Measurements from ENCODE around the gene EIF3A. TPM values are rescaled to one million over a fixed set of nuclear protein-coding genes. Genes with fewer than 3 reads are reported as not detected.
"Not testable (repeated sequence)": the region's sequence is repeated elsewhere in the genome, so short reads cannot be mapped to it uniquely, and the experiment has no call there.

EIF3A gene
- polyA plus RNA-seq, 12 donors = 130 to 173 (median 140) TPM; not detected in 1

DNA sequence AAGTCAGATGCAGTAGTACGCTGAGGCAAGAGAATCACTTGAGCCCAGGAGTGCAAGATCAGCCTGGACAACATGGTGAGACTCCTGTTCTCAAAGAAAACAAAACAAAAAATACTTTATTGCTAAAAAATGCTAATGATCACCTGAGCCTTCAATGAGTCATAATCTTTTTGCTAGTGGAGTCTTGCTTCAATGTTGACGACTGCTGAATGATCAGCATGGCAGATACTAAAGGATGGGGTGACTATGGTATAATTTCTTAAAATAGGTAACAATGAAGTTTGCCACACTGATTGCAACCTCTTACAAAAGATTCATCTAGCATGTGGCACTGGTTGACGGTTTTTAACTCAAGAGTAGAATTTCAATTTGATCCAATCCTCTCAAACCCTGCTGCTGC is 28.8 kb downstream of the EIF3A start:
- DNase-seq = no peak

GRCh38 chr10:119049777-119050176 is 30.8 kb downstream of the EIF3A start:
- DNase-seq = no peak

DNA sequence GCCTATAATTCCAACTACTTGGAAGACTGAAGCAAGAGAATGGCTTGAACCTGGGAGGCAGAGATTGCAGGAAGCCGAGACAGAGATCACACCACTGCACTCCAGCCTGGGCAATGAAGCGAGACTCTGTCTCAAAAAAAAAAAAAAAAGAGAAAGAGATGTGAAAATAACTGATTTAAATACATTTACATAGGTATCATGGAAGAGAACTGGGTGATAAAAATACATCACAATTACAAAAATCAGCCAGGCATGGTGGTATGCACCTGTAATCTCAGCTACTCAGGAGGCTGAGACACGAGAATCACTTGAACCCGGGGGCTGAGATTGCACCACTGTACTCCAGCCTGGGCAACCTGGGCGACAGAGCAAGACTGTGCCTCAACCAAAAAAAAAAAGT is 31.3 kb downstream of the EIF3A start:
- no peak for DNase-seq

DNA sequence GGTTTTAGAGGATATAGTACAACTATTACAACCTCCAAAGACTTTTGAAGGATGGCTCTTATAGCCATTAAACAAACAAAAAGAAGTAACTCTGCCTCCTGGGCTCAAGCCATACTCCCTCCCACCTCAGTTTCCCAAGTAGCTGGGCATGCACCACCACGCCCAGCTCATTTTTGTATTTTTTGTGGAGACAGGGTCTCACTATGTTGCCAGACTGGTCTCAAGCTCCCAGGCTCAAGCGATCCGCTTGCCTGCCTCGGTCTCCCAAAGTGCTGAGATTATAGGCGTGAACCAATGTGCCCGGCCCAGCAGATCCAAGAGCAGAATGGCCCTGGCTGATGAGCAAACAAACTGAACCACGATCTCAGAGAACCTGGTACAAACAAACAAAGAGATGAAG is 35.1 kb downstream of the EIF3A start:
- no peak for DNase-seq

DNA sequence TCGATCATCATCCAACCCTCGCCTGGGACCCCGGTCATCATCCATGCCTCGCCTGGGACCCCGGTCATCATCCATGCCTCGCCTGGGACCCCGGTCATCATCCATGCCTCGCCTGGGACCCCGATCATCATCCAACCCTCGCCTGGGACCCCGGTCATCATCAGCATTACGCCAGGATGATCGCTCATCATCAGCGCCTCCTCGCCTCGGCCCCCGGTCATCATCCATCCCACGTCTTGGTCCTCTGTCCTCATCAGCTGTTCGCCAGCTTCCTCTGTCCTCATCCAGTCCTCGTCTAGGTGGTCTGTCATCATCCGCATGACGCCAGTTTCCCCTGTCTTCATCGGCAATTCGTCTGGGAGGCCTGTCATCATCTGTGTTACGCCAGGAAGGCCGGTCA is 38.4 kb downstream of the EIF3A start:
- no peak for DNase-seq

GRCh38 chr10:119041326-119041725 is 39.3 kb downstream of the EIF3A start:
- no peak for DNase-seq

DNA sequence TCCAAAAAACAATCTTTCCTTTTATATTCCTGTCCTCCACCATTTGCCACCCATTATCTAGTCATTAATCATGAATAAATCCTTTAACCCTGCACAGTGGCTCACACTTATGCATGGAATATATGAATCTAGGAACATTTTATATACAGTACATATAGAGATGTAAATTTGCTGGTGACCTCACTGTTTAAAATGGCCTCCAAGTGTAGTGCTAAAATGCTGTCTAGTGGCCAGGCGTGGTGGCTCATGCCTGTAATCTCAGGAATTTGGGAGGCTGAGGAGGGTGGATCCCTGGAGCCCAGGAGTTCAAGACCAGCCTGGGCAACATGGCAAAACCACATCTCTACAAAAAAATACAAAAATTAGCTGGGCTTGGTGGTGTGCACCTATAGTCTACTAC is 41.5 kb downstream of the EIF3A start:
- DNase-seq = no peak

DNA sequence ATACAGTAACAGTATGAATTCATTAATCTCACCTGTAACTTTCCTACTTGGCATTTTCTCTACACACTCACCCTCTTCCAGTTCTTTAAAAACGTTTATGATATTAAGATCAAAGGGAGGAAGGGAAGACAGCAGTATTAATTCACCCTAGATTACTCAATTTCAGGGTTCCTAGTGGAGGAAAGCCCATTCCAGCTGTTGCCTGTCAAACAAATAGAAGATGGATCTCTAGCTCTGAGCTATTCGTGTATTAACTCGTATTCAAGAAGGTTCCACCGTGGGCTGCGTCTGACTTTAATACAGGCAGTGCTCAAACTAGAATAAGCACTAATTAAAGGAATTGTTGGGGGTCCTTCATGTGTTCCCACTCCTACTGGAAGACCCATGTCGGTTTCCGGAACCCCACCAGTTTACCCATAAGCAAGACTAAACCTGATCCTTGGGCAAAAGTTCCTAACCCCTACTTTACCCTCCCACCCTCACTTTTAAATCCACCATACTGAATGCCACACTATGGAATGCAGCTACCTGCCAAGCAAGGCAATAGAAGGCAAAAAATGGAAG is 49.0 kb downstream of the EIF3A start:
- DNase-seq = no peak

DNA sequence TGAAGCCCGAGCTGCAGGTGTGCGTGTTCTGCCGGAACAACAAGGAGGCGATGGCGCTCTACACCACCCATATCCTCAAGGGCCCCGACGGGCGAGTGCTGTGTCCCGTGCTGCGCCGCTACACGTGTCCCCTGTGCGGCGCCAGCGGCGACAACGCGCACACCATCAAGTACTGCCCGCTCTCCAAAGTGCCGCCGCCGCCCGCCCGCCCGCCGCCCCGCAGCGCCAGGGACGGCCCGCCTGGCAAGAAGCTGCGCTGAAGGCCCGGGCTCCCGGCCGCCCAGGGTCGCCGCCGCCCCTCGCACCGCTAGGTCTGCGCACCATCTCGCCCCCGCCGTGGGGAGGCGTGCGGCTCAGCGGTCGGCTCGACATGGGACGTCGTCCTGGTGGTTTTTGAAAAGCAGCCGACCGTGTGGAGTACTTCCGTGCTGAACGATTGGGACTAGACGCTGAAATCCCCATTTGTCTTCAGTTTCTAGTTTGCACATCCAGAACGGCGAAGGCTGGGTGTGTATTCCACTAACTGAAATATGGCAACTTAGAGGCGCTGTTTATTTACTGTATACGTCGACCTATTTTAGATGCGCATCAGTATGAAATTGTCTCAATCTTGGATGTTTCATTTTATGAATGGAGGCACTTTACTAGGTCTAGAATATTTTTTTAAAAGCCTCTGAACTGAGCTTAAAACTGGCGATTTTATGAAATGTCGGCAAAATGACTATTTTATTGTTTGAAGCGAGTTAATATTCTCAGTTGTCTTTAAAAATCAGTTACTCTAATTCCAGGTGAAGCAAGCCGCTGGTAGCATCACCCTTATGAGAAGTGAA is 50.0 kb downstream of the EIF3A start:
- DNase-seq = no peak

DNA sequence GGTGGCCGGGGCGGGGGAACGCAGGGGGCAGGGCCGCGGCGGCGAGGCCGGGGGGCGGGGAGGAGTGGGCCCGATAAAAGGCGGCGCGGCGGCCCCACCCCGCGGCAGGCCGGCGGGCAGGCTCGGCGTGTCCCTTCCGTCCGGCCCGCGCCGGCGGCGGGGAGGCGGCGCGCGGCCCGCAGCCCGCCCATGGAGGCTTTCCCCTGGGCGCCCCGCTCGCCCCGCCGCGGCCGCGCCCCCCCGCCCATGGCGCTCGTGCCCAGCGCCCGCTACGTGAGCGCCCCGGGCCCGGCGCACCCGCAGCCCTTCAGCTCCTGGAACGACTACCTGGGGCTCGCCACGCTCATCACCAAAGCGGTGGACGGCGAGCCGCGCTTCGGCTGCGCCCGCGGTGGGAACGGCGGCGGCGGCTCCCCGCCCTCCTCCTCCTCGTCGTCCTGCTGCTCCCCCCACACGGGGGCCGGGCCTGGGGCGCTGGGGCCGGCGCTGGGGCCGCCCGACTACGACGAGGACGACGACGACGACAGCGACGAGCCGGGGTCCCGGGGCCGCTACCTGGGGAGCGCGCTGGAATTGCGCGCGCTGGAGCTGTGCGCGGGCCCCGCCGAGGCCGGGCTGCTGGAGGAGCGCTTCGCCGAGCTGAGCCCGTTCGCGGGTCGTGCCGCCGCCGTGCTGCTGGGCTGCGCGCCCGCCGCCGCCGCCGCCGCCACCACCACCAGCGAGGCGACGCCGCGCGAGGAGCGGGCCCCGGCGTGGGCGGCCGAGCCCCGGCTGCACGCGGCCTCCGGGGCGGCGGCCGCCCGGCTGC is 50.8 kb downstream of the EIF3A start, which contains the start of gene NANOS1:
Gene NANOS1 (plus strand): TSS at position 102 of the 808 bp plus-strand sequence. CDS start 88 bp downstream, at position 190.
- DNase-seq = no peak

DNA sequence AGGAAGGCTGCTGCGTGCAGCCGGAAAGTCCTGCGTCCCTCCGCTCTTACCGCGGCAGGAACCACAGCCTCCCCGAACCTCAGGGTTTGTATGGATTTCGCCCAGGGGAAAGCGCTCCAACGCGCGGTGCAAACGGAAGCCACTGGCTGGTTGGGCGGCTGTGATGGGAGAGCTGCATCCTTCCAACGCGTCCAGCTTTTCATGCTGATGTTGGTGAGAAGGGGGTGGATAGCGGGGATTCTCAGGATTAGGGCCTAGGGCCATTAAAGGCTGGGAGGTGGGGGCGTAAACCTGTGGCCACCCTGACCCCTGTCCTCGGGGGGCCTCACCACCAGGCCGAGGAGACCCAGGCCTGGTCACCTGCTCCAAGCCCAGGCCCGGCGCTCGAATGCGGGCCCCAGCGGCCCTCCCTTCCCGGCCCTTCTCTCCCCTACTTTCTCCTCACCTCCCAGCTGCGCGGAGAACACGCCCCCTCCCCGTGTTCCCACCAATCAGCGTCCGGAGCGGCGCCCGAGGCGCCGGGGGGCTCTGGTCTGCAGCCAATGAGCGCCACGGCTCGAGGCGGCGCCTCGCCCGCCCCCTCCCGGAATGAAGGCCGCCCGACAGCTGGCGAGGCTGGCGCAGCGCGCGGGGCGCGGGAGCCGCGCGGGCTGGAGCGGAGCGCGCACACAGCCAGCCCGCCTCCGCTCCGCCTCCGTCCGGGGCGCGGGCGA is 51.6 kb downstream of the EIF3A start:
- DNase-seq = peak; percentile 88

DNA sequence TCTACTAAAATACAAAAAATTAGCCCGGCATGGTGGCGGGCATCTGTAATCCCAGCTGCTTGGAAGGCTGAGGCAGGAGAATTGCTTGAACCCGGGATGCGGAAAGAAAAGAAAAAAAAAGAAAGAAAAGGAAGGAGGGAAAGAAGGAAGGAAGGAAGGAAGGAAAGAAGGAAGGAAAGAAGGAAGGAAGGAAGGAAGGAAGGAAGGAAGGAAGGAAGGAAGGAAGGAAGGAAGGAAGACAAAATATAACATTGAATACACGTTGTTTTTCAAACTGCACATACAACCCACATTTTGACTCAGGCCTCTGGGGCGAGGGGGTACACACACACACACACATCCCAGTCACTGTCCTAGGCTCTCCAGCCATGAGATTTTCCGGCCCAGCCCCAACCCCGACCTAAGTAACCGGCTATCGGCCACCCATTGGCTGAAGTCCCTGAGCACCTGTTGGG is 52.1 kb downstream of the EIF3A start:
- not testable (repeated sequence) for DNase-seq

- DNase-seq = no peak
Observed at GRCh38 chr10:119026301-119027110, 54.1 kb downstream of the EIF3A start.

- no peak for DNase-seq
Observed at GRCh38 chr10:119025776-119026175, 54.8 kb downstream of the EIF3A start.

- DNase-seq = no peak
Observed at GRCh38 chr10:119025336-119025735, 55.3 kb downstream of the EIF3A start.

DNA sequence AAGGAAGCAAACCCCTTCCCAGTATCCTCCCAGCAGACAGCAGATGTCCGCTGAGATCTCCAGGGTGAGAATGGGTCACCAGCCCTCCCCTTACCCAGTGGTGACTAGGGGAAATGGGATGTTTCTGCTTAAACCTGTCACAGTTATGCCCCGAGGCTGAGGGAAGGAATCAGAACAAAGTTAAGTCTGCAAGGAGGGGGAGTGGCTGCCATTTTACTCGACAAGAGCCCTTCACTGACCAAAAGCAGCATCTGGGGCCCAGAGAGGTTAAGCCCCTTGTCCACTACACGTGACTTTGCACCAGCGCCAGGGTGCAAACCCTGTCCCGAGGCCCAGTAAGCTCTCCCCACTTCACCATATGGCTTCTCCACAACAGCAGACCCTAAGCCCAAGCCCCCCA is 55.7 kb downstream of the EIF3A start:
- no peak for DNase-seq

DNA sequence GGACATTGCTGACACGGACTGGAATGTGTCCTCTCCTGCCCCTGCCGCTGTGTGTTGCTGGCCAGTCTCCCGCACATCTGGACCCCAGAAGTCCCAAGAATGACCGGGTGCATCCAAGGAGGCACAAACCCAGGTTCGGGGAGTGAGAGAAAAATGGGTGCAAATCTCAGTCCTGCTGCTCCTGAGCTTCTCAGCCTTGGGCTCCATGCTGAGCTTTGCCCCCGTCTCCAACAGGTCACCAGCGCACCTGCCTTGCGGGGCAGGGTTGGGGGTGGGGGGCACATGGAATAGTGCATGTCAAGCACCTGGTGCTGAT is 57.1 kb downstream of the EIF3A start:
- no peak for DNase-seq

GRCh38 chr10:119022846-119023552 is 57.6 kb downstream of the EIF3A start:
- DNase-seq = no peak

DNA sequence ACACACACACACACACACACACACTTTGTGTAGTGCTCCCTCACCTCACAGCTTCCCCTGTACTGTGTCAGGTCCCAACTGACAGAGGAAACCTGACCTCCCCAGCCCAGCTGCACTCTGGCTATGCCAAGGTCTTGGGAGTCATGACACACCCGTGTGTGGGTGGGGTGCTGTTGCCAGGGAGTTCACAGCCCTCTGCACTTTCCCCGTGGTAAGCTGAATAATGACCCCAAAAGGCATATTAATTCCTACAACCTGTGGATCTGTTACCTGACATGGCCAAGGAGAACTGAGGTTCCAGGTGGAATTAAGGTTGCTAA is 60.0 kb downstream of the EIF3A start:
- DNase-seq = no peak

GRCh38 chr10:119007211-119007574 is 73.4 kb downstream of the EIF3A start:
- DNase-seq = no peak

Data from muscle of arm (tissue), 12 donors.